Heart left ventricle (tissue), 16 donors: ENCODE measurements around the gene CDH23. TPM values are rescaled to one million over a fixed set of nuclear protein-coding genes. Genes with fewer than 3 reads are reported as not detected.

ENCODE experiments used
- ATAC-seq, 4 donors: fragments of 200-7000 bp; cut with Tn5 transposase; one replicate each; pipeline ENCODE4 v1.9.1; 2020 to 2022; ENCODE audit warnings: moderate library complexity in 4 of 4, mild to moderate bottlenecking in 3 of 4, moderate number of reproducible peaks in 1 of 4
- DNase-seq, 5 donors: peaks; one replicate each; pipeline ENCODE4 v3.0.0-alpha.2; 2020
- H3K27ac ChIP-seq, 12 donors: fragments of 200-600 bp; sonication (generic) in 4 of 12; one replicate each; pipeline versions ENCODE4 v1.5.0 to v1.8.0; 2016 to 2022; ENCODE audit warnings: mild to moderate bottlenecking in 2 of 12
- H3K27me3 ChIP-seq, 9 donors: fragments of 200-600 bp; sonication (generic) in 2 of 9; one replicate each; pipeline versions ENCODE4 v1.5.1 to v1.8.0; 2016 to 2022; ENCODE audit warnings: mild to moderate bottlenecking in 3 of 9
- H3K36me3 ChIP-seq, 9 donors: fragments of 200-600 bp; sonication (generic) in 2 of 9; one replicate each; pipeline versions ENCODE4 v1.5.0 to v1.8.0; 2018 to 2022; ENCODE audit warnings: mild to moderate bottlenecking in 2 of 9
- H3K4me1 ChIP-seq, 12 donors: fragments of 200-600 bp; sonication (generic) in 4 of 12; one replicate each; pipeline versions ENCODE4 v1.5.0 to v1.8.0; 2016 to 2022; ENCODE audit warnings: mild to moderate bottlenecking in 3 of 12
- H3K4me3 ChIP-seq, 12 donors: fragments of 200-600 bp; sonication (generic) in 4 of 12; one replicate each; pipeline versions ENCODE4 v1.5.0 to v1.8.0; 2017 to 2022; ENCODE audit warnings: mild to moderate bottlenecking in 9 of 12, moderate library complexity in 4 of 12
- H3K9me3 ChIP-seq, 12 donors: fragments of 200-600 bp; sonication (generic) in 4 of 12; one replicate each; pipeline versions ENCODE4 v1.5.0 to v1.8.0; 2016 to 2022; ENCODE audit warnings: mild to moderate bottlenecking in 1 of 12
- POLR2A ChIP-seq, 2 donors: fragments of 450-650 bp; IDR thresholded peaks; one replicate each; pipeline ENCODE4 v1.6.1; 2017; ENCODE audit warnings: antibody characterized with exemption in 2 of 2, mild to moderate bottlenecking in 2 of 2, moderate library complexity in 2 of 2
- WGBS, 4 donors: extraction: QIAGEN DNeasy Blood & Tissue Kit in 2 of 4; methylation state at CpG; one replicate each; pipeline versions ENCODE4 v1.1.5 to v1.1.7; 2013 to 2018; 5-methylcytosine and 5-hydroxymethylcytosine counted together
- intact Hi-C, 10 donors: fragments of 100-400 bp; cut with DNase I; formaldehyde crosslinking; loops; one replicate each; pipeline versions ENCODE4 v1.11.1 to v1.14.2; 2022
- polyA plus RNA-seq, 2 donors: library from polyadenylated mRNA; stranded (reverse); fragments of 200-250 nt; gene quantifications; one replicate each; pipeline ENCODE4 v1.2.3, GENCODE V29; 2013
- total RNA-seq, 9 donors: library from RNA; depleted of rRNA in 2 of 9; stranded (reverse); fragments of >200 nt in 2 of 9; fragmentation: NEBNext Ultra II Directional in 3 of 9; extraction: Animal tissue kit (Norgen Biotek cat#: 25700) in 3 of 9; gene quantifications; one replicate each; pipeline versions ENCODE4 v1.1.0 to v1.2.4, GENCODE V29; 2016 to 2023
- TF ChIP-seq, protein P1 (sequence below), 12 donors: fragments of 200-600 bp; sonication (generic) in 4 of 12; IDR thresholded peaks; one replicate each; pipeline versions ENCODE4 v1.5.0 to v1.8.0; 2018 to 2022; ENCODE audit warnings: antibody characterized with exemption in 12 of 12, mild to moderate bottlenecking in 5 of 12
- donor health status: ischemic (EF 13 %, LVEDD 7.1; RV severe dilation, severe dysfunction).
- donor health status: healthy with polysubstance abuse.
- donor health status: DM: no; HTN: yes; CAD: no.
- donor health status: DM: no; HTN: no; CAD: no.
- donor health status: ischemic (EF 25% LVEDD 6.9; RV normal size, moderate dysfunction).
- donor health status: ischemic (EF 25% LVEDD 5.7; RV mildly dilated, moderate dysfunction).
- donor health status: healthy.
- donor health status: DM: yes; HTN: yes; CAD: no.
- donor health status: ischemic (EF 35%, LVEDD 5.7; RV mildly dilated, moderate dysfunction).
- donor health status: nonischemic (EF 11% LVEDD 7.7; RV severe dilation, severe dysfunction).
- donor health status: DM: yes; HTN: yes; CAD: no.
- donor health status: PGD.
- donor health status: ischemic (EF 29% LVEDD 5.4; RV normal size, mild dysfunction).
- donor health status: nonischemic (EF 23%, LVEDD 6.1; RV moderate dilation, normal function).

CDH23 gene
- total and polyA plus RNA-seq, 11 donors, result 1.2 to 8.6 (median 3.9) TPM

DNA sequence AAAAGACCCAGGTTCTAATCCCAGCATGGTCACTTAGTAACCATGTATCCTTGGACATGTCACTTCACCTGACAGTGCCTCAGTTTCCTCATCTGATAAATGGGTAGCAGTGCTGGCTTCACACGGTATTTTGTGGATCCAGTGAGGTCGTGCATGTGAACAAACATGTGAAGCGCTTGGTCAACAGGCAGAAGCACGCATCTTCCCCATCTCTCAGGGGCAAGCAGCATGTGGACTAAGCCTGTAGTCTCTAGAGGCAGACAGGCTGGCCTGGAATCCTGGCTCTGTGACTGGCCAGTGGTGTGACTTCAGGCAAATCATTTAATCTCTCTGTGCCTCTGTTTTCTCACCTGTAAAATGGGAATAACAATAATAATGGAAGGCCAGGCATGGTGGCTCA lies 207.0 kb downstream of the CDH23 start:
- no peak for DNase-seq
- no peak overlapping the region for H3K27ac ChIP-seq
- peaks cover 0 to 15% (median 2%) of the 10 kb centered on the region in 12 donors for H3K4me1 ChIP-seq
- no peak for TF ChIP-seq POLR2A (IDR thresholded peaks at IDR 0.05)
- TF ChIP-seq, protein P1, sequence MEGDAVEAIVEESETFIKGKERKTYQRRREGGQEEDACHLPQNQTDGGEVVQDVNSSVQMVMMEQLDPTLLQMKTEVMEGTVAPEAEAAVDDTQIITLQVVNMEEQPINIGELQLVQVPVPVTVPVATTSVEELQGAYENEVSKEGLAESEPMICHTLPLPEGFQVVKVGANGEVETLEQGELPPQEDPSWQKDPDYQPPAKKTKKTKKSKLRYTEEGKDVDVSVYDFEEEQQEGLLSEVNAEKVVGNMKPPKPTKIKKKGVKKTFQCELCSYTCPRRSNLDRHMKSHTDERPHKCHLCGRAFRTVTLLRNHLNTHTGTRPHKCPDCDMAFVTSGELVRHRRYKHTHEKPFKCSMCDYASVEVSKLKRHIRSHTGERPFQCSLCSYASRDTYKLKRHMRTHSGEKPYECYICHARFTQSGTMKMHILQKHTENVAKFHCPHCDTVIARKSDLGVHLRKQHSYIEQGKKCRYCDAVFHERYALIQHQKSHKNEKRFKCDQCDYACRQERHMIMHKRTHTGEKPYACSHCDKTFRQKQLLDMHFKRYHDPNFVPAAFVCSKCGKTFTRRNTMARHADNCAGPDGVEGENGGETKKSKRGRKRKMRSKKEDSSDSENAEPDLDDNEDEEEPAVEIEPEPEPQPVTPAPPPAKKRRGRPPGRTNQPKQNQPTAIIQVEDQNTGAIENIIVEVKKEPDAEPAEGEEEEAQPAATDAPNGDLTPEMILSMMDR (IDR thresholded peaks at IDR 0.05), result no peak
- WGBS, 4 donors, result 92 to 98% (median 93%) methylated on average over 4 of the region's 4 CpGs
- H3K4me3 ChIP-seq, result no peak overlapping the region
- intact Hi-C loops, result loop anchor here in 3 of 10 donors (10.0 kb wide), 3 partner anchors 209 to 289 kb away; partner anchors contain the start of genes CDH23 (in 2 of the 3) and SLC29A3 (in 1 of the 3)
- no peaks in the 10 kb centered on the region for H3K27me3 ChIP-seq
- no peak for ATAC-seq
- no peaks in the 10 kb centered on the region for H3K36me3 ChIP-seq
- no peaks in the 10 kb centered on the region for H3K9me3 ChIP-seq

DNA sequence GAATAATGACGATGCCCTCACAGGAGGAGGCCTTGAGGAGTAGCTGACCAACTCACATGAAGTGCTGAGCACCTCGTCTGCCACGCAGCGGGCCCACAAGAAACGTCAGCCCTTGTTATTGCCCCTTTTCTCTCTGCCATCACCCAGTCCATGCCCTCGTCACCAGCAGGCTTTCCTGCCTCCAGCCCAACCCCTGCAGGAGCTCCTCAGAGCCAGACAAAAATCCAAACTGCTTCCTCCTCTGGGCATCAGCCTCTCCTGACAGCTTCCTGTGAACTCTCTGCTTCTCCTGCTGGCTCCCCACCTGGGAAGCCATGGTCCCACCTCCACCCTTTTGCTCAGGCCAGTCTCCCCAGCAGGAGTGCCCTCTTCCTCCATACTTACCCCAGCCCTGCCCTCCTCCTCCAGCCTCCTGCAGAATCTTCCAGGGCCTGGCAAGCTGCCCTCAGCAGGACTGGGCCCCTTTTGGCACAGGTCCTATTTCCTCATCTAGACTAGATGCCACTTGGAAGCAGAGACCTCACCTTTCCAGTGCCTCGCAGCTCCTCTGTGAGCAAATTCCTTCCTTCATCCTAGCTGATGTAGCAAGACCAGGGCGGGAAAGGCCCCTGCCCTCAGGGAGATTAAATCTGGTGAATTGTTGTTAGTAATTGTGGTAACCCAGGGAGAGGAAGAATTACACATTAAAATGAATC lies 207.8 kb downstream of the CDH23 start:
- Histone ChIP-seq H3K36me3 (no peaks in the 10 kb centered on the region), H3K27me3 (no peaks in the 10 kb centered on the region), H3K27ac (no peak overlapping the region), H3K4me3 (no peak overlapping the region), H3K4me1 (peaks cover 0 to 8% (median 0%) of the 10 kb centered on the region in 12 donors), H3K9me3 (no peaks in the 10 kb centered on the region)
- DNase-seq (no peak), ATAC-seq (no peak)
- intact Hi-C loops, result loop anchor here in 6 of 10 donors (5.0 to 10.0 kb wide), 7 partner anchors 37 to 290 kb away; partner anchors contain the start of genes CDH23 (in 4 of the 6) and SLC29A3 (in 3 of the 6)
- 91 to 94% (median 92%) methylated on average over 8 of the region's 8 CpGs for WGBS, 4 donors
- no peak for TF ChIP-seq POLR2A (IDR thresholded peaks at IDR 0.05)
- TF ChIP-seq, protein P1 (IDR thresholded peaks at IDR 0.05), result no peak

DNA sequence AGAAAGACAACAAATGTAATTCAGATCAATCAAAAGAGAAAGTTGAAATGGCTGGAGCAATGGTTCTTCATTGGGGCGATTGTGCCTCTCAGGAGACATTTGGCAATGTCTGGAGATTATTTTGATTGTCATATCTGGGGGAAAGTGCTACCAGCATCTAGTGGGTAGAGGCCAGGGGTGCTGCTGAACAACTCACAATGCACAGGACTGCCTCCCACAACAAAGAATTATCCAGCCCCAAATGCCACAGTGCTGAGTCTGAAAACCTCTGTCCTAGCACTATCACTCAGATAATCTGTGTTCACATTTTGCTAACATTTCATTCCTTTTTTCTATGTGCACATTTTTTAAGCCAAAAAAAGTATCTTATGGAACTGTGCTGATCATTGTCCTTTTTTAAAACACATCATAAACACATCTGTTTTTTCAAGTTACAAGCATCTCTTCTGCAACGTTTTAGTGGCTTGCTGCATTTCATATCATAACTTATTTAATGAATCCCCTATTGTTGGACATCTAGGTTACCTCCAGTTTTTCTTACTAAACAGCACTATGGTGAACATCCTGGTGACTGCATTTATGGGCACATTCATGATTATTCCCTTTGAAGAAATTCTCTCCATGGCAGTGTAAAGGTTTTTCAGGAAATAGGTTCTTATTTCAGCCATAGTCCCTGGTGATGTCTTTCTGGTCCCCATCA lies 208.7 kb downstream of the CDH23 start:
- H3K4me3 ChIP-seq, result no peak overlapping the region
- DNase-seq (no peak), ATAC-seq (no peak)
- no peaks in the 10 kb centered on the region for H3K36me3 ChIP-seq
- no peak overlapping the region for H3K27ac ChIP-seq
- TF ChIP-seq, protein P1 (IDR thresholded peaks at IDR 0.05), result no peak
- TF ChIP-seq POLR2A (IDR thresholded peaks at IDR 0.05), result no peak
- peaks cover 0 to 5% (median 0%) of the 10 kb centered on the region in 12 donors for H3K4me1 ChIP-seq
- WGBS, 4 donors, result 79 to 81% (median 79%) methylated on average over 2 of the region's 2 CpGs
- no peaks in the 10 kb centered on the region for H3K9me3 ChIP-seq
- intact Hi-C loops, result loop anchor here in 6 of 10 donors (5.0 to 10.0 kb wide), 7 partner anchors 38 to 291 kb away; partner anchors contain the start of genes CDH23 (in 4 of the 6) and SLC29A3 (in 3 of the 6)
- H3K27me3 ChIP-seq, result no peaks in the 10 kb centered on the region
